Gastrocnemius medialis (tissue), 4 donors: ENCODE data around the gene CTIF. TPM values are rescaled to one million over a fixed set of nuclear protein-coding genes. Genes with fewer than 3 reads are reported as not detected.

Source experiments
- ATAC-seq, 2 donors: fragments of 150-250 bp; one replicate each; pipeline ENCODE4 v1.9.1; 2016
- DNase-seq, 2 donors: peaks; one replicate each; pipeline ENCODE4 v3.0.0-alpha.2; 2019
- H3K27ac ChIP-seq, 4 donors: fragments of 200-600 bp; sonication (generic); 1 replicate in 1 of 4; 2 replicates in 3 of 4; pipeline ENCODE4 v1.5.1; 2016 to 2018; ENCODE audit warnings: mild to moderate bottlenecking in 2 of 4, moderate library complexity in 1 of 4
- H3K27me3 ChIP-seq, 3 donors: fragments of 200-600 bp; sonication (generic) in 2 of 3; 1 replicate in 1 of 3; 2 replicates in 2 of 3; pipeline versions ENCODE4 v1.5.1 to v1.6.0; 2016 to 2019; ENCODE audit warnings: mild to moderate bottlenecking in 1 of 3, moderate library complexity in 1 of 3
- H3K36me3 ChIP-seq, 2 donors: fragments of 200-600 bp; sonication (generic) in 1 of 2; one replicate each; pipeline ENCODE4 v1.5.1; 2017 to 2018
- H3K4me1 ChIP-seq, 2 donors: fragments of 200-600 bp; sonication (generic) in 1 of 2; one replicate each; pipeline ENCODE4 v1.5.1; 2016 to 2017; ENCODE audit warnings: mild to moderate bottlenecking in 2 of 2
- H3K4me3 ChIP-seq, 4 donors: fragments of 200-600 bp; sonication (generic) in 3 of 4; 1 replicate in 1 of 4; 2 replicates in 3 of 4; pipeline ENCODE4 v1.5.1; 2016 to 2019; ENCODE audit warnings: mild to moderate bottlenecking in 2 of 4
- H3K9me3 ChIP-seq, 3 donors: fragments of 200-600 bp; sonication (generic) in 2 of 3; 1 replicate in 1 of 3; 2 replicates in 2 of 3; pipeline ENCODE4 v1.5.1; 2016 to 2019
- POLR2A ChIP-seq, 2 donors: fragments of 450-650 bp; IDR thresholded peaks; one replicate each; pipeline ENCODE4 v1.6.1; 2017; ENCODE audit warnings: antibody characterized with exemption in 2 of 2, mild to moderate bottlenecking in 2 of 2, moderate library complexity in 2 of 2
- in situ Hi-C, 4 donors: fragments of 200-750 bp; cut with MboI; loops; one replicate each; pipeline versions ENCODE4 v1.15.0 to v1.8.0; 2017; ENCODE audit warnings: low sequenced_read_pairs in 4 of 4
- intact Hi-C: fragments of 100-400 bp; cut with DNase I; formaldehyde crosslinking; loops from one replicate; pipeline ENCODE4 v1.15.1; 2023; ENCODE audit warnings: low total_unique reads
- total RNA-seq, 4 donors: library from RNA; depleted of rRNA; stranded (reverse); fragments of >200 nt; gene quantifications; one replicate each; pipeline versions ENCODE4 v1.1.0 to v1.2.3, GENCODE V29; 2016
- TF ChIP-seq, protein P1 (sequence below), 5 experiments: fragments of 450-650 bp in 3 of 5; fragments of 200-600 bp in 2 of 5; sonication (generic) in 2 of 5; IDR thresholded peaks in 4 of 5; conservative IDR thresholded peaks in 1 of 5; 1 replicate in 4 of 5; 2 replicates in 1 of 5; pipeline ENCODE4 v1.5.1; 2016 to 2019; ENCODE audit warnings: antibody characterized with exemption in 5 of 5, mild to moderate bottlenecking in 3 of 5, moderate library complexity in 3 of 5

CTIF gene
- total RNA-seq, 4 donors from 2014 or later, result 20.2 to 35.4 (median 23.1) TPM

DNA sequence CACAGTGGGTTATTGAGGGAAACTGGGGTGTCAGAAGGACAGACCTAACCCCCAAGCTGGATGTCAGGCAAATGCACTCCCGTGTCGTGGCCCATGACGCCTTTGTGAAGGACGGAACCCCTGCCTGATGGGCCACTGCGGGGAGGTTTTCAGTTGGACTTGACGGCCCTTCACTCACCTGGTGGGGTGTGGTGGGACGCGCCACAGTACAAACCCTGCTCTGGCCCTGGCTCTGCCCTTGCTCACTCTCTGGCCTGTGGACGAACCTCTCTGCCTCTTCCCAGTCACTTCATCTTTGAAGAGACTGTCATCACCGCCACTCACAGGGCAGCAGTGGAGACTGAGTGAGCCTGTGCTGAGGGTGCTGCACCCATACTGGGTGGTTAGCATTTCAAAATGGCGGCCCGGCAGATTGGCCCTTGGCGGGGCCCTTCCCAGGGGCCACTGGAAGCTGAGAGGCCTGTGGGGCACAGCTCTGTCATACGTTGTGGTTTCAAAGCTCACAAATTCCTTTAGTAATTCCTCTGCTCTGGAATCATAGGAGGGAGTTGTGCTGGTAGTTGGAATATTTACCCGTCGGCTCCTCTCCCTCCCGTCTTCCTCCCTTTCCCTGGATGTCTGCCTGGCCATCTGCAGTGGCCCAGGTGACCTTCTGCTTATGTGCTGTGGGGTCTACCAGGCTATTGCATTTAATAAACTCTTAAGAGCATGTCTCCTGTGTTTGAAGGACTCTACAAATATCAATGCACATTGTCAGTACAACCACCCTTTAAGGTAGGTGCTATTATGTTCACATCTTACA lies 200.6 kb downstream of the CTIF start:
- in situ Hi-C loops, result no loop called here
- Histone ChIP-seq H3K27me3 (no peaks in the 10 kb centered on the region), H3K4me1 (peaks cover 12 to 29% of the 10 kb centered on the region in 2 donors), H3K4me3 (no peak overlapping the region), H3K9me3 (no peaks in the 10 kb centered on the region), H3K27ac (no peak overlapping the region), H3K36me3 (no peaks in the 10 kb centered on the region)
- intact Hi-C loops, result no loop called here
- DNase-seq, result no peak
- no peak for ATAC-seq
- TF ChIP-seq, protein P1, sequence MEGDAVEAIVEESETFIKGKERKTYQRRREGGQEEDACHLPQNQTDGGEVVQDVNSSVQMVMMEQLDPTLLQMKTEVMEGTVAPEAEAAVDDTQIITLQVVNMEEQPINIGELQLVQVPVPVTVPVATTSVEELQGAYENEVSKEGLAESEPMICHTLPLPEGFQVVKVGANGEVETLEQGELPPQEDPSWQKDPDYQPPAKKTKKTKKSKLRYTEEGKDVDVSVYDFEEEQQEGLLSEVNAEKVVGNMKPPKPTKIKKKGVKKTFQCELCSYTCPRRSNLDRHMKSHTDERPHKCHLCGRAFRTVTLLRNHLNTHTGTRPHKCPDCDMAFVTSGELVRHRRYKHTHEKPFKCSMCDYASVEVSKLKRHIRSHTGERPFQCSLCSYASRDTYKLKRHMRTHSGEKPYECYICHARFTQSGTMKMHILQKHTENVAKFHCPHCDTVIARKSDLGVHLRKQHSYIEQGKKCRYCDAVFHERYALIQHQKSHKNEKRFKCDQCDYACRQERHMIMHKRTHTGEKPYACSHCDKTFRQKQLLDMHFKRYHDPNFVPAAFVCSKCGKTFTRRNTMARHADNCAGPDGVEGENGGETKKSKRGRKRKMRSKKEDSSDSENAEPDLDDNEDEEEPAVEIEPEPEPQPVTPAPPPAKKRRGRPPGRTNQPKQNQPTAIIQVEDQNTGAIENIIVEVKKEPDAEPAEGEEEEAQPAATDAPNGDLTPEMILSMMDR (IDR thresholded peaks at IDR 0.05 in 4 of 5, conservative IDR thresholded peaks at IDR 0.05 in 1 of 5), result no peak
- no peak for TF ChIP-seq POLR2A (IDR thresholded peaks at IDR 0.05)

DNA sequence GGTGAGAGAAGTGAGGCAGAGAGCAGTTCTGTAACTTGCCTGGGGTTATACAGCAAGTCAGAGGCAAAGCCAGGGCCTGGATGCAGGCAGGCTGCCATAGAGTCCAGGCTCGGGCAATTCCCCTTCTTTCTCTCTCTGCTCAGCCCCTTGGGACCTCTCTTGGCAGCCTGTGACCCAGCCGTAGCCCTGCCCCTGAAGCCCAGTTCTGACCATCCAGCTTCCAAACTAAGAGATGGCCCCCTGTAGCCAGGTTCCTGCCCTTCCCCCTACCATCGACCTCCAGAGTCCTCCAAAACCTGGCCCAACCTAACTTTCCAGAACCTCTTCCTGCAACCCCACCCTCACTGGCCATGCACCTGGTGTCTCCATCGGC lies 201.2 kb downstream of the CTIF start:
- Histone ChIP-seq H3K4me1 (peaks cover 6 to 24% of the 10 kb centered on the region in 2 donors), H3K27ac (no peak overlapping the region), H3K36me3 (no peaks in the 10 kb centered on the region), H3K27me3 (no peaks in the 10 kb centered on the region), H3K4me3 (no peak overlapping the region), H3K9me3 (no peaks in the 10 kb centered on the region)
- in situ Hi-C loops, result no loop called here
- ATAC-seq, result no peak
- intact Hi-C loops, result no loop called here
- no peak for DNase-seq
- no peak for TF ChIP-seq POLR2A (IDR thresholded peaks at IDR 0.05)
- TF ChIP-seq, protein P1 (IDR thresholded peaks at IDR 0.05 in 4 of 5, conservative IDR thresholded peaks at IDR 0.05 in 1 of 5), result no peak

DNA sequence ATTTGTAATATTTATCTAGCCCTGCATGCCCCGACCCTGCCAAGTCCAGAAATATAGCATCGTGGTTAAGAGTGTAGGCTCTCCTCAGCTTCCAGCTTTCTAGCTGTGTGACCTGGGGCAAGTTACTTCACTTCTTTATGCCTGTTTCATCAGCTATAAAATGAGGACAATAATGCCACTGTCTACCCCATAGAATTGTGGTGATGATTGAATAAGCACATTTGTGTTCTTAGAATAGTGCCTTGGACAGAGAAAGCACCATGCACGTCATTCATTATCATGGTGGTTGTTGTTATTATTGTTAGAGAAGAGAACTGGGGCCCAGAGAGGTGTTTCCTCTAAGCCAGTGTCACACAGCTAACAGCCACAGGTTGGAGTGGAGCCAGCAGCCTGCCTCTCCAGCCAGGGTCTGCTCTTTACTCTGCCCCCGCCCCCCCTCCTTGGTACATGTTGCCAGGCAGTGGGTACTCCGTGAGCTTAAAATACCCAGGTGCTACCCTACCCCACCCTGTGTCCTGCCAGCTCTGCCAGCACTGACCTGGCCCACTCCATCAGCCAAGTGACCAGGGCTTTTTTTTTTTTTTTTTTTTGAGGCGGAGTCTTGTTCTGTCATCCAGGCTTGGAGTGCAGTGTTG lies 202.1 kb downstream of the CTIF start:
- no peak for TF ChIP-seq POLR2A (IDR thresholded peaks at IDR 0.05)
- TF ChIP-seq, protein P1 (IDR thresholded peaks at IDR 0.05 in 4 of 5, conservative IDR thresholded peaks at IDR 0.05 in 1 of 5), result no peak

DNA sequence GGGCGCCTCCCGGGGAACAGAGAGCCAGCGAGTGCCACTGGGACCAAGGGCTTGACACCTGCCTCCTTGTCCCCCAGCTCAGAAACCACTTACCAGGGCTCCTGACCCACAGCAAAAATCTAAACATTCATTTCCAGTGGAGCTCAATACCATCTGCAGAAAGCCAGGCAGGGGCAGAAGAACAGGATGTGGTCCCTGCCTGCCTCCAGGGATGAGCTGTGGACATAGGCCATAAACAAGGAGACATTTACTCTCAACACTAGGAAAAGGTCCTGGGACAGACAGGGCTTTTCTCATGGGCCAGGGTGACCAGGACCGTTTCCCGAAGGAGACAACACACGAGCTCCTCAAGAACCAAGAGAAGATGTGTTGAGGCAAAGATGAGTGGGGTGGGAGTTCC lies 203.0 kb downstream of the CTIF start:
- no peak overlapping the region for H3K27ac ChIP-seq
- peaks cover 4 to 20% of the 10 kb centered on the region in 2 donors for H3K4me1 ChIP-seq
- TF ChIP-seq, protein P1 (IDR thresholded peaks at IDR 0.05 in 4 of 5, conservative IDR thresholded peaks at IDR 0.05 in 1 of 5), result no peak
- no peak for TF ChIP-seq POLR2A (IDR thresholded peaks at IDR 0.05)
- H3K9me3 ChIP-seq, result no peaks in the 10 kb centered on the region
- no peak for DNase-seq
- H3K27me3 ChIP-seq, result no peaks in the 10 kb centered on the region
- in situ Hi-C loops, result no loop called here
- ATAC-seq, result no peak
- H3K4me3 ChIP-seq, result no peak overlapping the region
- intact Hi-C loops, result no loop called here
- H3K36me3 ChIP-seq, result no peaks in the 10 kb centered on the region

More for the DNA sequence above, 202.1 kb downstream of the CTIF start:
- Histone ChIP-seq H3K27me3 (no peaks in the 10 kb centered on the region), H3K4me3 (no peak overlapping the region), H3K27ac (no peak overlapping the region), H3K36me3 (no peaks in the 10 kb centered on the region), H3K9me3 (no peaks in the 10 kb centered on the region), H3K4me1 (peaks cover 4 to 20% of the 10 kb centered on the region in 2 donors)
- in situ Hi-C loops, result no loop called here
- ATAC-seq, result peak in 1 of 2 donors; percentile 35
- intact Hi-C loops, result no loop called here
- DNase-seq, result peak in 1 of 2 donors; percentile 60
